Progenitor cell of endocrine pancreas (in vitro differentiated cells): ENCODE measurements around the gene ARHGAP8. TPM values are rescaled to one million over a fixed set of nuclear protein-coding genes. Genes with fewer than 3 reads are reported as not detected.

Experiments
- DNase-seq: peaks from one replicate; pipeline ENCODE4 v3.0.0; 2021; ENCODE audit warnings: low spot score; ENCODE audit not compliant: unreplicated experiment
- H3K27ac Mint-ChIP-seq: 2 replicates; pipeline ENCODE4 v1.8.0; 2021; ENCODE audit warnings: mild to moderate bottlenecking, moderate library complexity, mixed read lengths
- H3K27me3 Mint-ChIP-seq: 2 replicates; pipeline ENCODE4 v1.8.0; 2021; ENCODE audit warnings: mixed read lengths
- H3K36me3 Mint-ChIP-seq: 2 replicates; pipeline ENCODE4 v1.8.0; 2022; ENCODE audit warnings: mixed read lengths; ENCODE audit not compliant: insufficient read depth
- H3K4me1 Mint-ChIP-seq: 2 replicates; pipeline ENCODE4 v1.8.0; 2021; ENCODE audit warnings: low read depth, mixed read lengths
- H3K4me3 Mint-ChIP-seq: 2 replicates; pipeline ENCODE4 v1.8.0; 2021; ENCODE audit warnings: low read depth, mild to moderate bottlenecking, moderate library complexity, mixed read lengths
- H3K9me3 Mint-ChIP-seq: 2 replicates; pipeline ENCODE4 v1.8.0; 2021; ENCODE audit warnings: low read depth, mixed read lengths
- CTCF ChIP-seq: fragments of 200-600 bp; sonication (generic); IDR thresholded peaks from one replicate; pipeline ENCODE4 v1.5.0; 2021; ENCODE audit warnings: antibody characterized with exemption, mild to moderate bottlenecking; ENCODE audit not compliant: unreplicated experiment
- total RNA-seq: library from RNA; stranded (reverse); gene quantifications from 2 replicates; pipeline ENCODE4 v1.2.1, GENCODE V29; 2021

ARHGAP8 gene
- total RNA-seq, 1 donor from 2014 or later: 100 TPM

DNA sequence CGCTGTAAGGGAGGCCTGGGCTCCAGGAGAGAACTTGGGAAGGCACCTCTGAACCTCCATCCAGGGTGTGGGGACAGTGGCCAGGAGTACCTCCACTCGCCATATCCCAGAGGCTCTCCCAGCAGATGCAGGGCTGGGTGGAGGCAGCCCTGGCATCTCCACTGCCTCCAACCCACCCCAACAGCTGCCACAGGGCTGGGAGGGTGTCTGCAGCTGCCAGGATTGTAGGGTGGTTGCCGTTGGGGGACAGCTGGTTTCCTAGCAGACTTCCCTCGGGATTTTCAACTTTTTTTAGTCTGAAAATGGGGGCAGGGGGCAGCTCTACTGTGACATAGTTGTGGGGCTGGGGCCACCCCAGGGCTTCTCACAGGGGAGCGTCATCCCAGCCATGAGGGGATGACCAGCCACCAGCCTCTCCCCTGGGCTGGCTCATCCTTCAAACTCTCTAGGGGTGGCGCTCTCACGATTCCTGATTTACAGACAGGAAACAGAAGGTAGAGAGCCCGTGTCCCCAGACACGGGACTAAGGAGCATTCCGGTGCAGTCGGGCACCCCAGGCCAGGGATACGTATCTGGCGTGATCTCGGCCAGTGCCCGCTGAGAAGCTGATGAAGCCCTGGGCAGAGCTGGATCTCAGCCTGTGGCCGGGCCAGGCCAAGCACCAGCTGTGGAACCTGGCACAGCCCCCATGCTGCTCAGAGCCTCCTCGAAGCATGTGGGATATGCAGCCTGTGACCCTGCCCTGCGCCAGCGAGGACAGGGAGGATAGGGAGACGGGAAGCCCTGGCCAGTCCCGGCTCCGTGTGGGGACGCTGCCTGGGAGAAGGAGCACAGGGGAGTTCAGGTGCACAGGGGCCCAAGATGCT lies 40.5 kb upstream of the ARHGAP8 start:
- Mint-ChIP-seq H3K4me1 (peaks cover 2% of the 10 kb centered on the region), H3K9me3 (no peaks in the 10 kb centered on the region), H3K27ac (no peak overlapping the region), H3K27me3 (no peaks in the 10 kb centered on the region), H3K36me3 (peaks cover 1% of the 10 kb centered on the region), H3K4me3 (no peak overlapping the region)
- no peak for TF ChIP-seq CTCF
- no peak for DNase-seq

DNA sequence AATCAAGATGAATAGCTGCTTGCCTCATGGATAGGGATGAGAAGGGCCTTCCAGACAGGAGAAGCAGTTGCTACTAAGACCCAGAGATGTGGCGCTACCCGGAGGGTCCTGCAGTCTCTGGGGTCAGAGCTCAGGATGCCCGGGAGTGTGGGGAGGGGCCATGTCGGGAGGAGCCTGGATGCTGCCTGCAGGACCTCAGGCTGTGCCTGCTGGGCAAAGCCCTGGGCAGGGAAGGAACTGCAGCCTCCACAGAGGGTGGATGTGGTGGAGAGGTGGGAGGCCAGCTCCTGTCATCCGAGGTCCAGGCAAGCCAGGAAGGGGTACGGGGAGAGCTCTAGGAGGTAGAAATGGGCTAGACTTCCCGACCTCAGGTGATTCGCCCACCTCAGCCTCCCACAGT lies 39.4 kb upstream of the ARHGAP8 start:
- Mint-ChIP-seq H3K36me3 (peaks cover 1% of the 10 kb centered on the region), H3K4me3 (no peak overlapping the region), H3K9me3 (no peaks in the 10 kb centered on the region), H3K27me3 (no peaks in the 10 kb centered on the region), H3K27ac (no peak overlapping the region), H3K4me1 (peaks cover 2% of the 10 kb centered on the region)
- TF ChIP-seq CTCF: no peak
- DNase-seq: no peak

- no peak for TF ChIP-seq CTCF
- Mint-ChIP-seq H3K9me3 (no peaks in the 10 kb centered on the region), H3K36me3 (peaks cover 4% of the 10 kb centered on the region), H3K27ac (no peak overlapping the region), H3K4me1 (peaks cover 2% of the 10 kb centered on the region), H3K27me3 (no peaks in the 10 kb centered on the region), H3K4me3 (no peak overlapping the region)
- DNase-seq: no peak
Measured at GRCh38 chr22:44714703-44715350, 37.5 kb upstream of the ARHGAP8 start.

DNA sequence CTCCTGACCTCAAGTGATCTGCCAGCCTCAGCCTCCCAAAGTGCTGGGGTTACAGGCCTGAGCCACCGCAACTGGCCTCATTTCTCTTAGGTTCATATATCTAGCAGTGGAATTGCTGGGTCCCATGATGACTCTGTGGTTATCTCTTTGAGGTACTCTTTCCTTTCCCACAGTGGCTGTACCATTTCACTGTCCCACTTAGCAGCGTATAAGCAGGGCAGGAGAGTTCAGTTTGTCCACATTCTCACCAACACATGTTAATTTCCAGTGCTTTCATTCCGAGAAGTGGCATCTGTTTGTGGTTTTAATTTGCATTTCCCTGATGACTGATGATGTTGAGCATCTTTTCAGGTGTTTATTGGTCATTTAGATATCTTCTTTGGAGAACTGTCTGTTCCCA lies 34.0 kb upstream of the ARHGAP8 start:
- H3K36me3 Mint-ChIP-seq: peaks cover 4% of the 10 kb centered on the region
- H3K4me3 Mint-ChIP-seq: no peak overlapping the region
- peak overlapping the region; percentile 10 for H3K27ac Mint-ChIP-seq
- no peak for DNase-seq
- H3K27me3 Mint-ChIP-seq: no peaks in the 10 kb centered on the region
- H3K9me3 Mint-ChIP-seq: no peaks in the 10 kb centered on the region
- no peak for TF ChIP-seq CTCF
- no peaks in the 10 kb centered on the region for H3K4me1 Mint-ChIP-seq

DNA sequence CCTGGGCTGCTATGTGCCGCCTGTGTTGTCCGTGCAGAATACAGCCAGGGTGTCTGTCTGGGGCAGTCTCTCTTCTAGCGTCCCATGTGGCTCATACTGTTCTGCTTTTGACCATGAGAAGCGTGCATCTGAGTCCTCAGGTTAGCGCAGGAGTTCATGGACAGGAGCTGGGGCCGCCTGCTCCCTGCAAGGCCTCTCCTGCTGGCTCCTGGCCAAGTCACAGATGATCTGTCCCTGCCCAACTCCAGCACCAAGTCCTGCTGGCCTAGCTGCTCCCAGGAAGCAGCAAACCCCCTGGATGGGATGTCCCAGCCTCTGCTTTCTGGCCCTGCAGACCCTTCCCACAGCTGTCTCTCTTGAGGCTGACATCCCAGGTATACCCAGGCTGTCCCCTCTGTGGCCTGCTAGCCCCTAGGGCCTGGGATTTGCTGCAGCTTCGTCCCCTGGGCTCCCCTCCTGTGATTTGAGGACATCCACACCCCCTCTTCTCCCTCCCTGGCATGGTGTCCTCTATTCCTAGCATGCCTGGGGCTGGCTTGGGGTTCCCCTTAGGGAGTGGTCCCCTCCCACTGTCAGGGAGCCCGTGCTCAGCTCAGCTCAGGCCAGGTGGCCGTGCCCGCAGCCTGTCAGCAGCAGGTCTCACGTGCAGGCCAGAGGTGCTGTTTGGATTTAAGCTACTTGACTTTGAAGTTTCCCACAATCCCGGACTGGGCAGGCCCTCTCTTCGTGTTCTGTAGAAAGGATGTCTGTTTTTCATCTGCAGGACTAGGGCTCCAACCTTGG lies 32.6 kb upstream of the ARHGAP8 start:
- Mint-ChIP-seq H3K27me3 (no peaks in the 10 kb centered on the region), H3K4me3 (no peak overlapping the region), H3K27ac (peak overlapping the region; percentile 41), H3K4me1 (peaks cover 2% of the 10 kb centered on the region), H3K36me3 (peaks cover 4% of the 10 kb centered on the region), H3K9me3 (no peaks in the 10 kb centered on the region)
- no peak for DNase-seq
- TF ChIP-seq CTCF: no peak
